HepG2 (cell line): ENCODE results near the gene PRSS22.

Experiments
- FOXM1 ChIP-seq: sonication (generic); formaldehyde crosslinking; IDR thresholded peaks from 2 replicates; pipeline ENCODE4 v1.5.0; 2020; ENCODE audit warnings: missing genetic modification reagents
- POLR2A ChIP-seq, 2 experiments: IDR thresholded peaks; 2 replicates each; pipeline ENCODE4 v1.6.1; 2011; ENCODE audit warnings: low read depth in 2 of 2, low read length in 2 of 2, mild to moderate bottlenecking in 1 of 2, moderate library complexity in 1 of 2; ENCODE audit not compliant: insufficient read depth in 1 of 2
- RAD21 ChIP-seq: fragments of 450-650 bp; formaldehyde crosslinking; IDR thresholded peaks from 2 replicates; pipeline ENCODE4 v1.5.0; 2020; ENCODE audit warnings: mild to moderate bottlenecking
- SALL2 ChIP-seq: sonication (generic); formaldehyde crosslinking; IDR thresholded peaks from 2 replicates; pipeline ENCODE4 v1.8.1; 2023; ENCODE audit warnings: mild to moderate bottlenecking, missing genetic modification reagents, inconsistent platforms
- SP1 ChIP-seq, 2 experiments: fragments of 450-650 bp in 1 of 2; sonication (generic) in 1 of 2; formaldehyde crosslinking in 1 of 2; IDR thresholded peaks; 2 replicates each; pipeline versions ENCODE4 v1.4.0 to v1.6.1; 2016 to 2020; ENCODE audit warnings: missing genetic modification reagents in 1 of 2
- ZBTB34 ChIP-seq: sonication (generic); formaldehyde crosslinking; IDR thresholded peaks from 2 replicates; pipeline ENCODE4 v1.8.0; 2022; ENCODE audit warnings: mild to moderate bottlenecking, missing genetic modification reagents
- ZNF670 ChIP-seq: sonication (generic); formaldehyde crosslinking; IDR thresholded peaks from 2 replicates; pipeline ENCODE4 v1.8.0; 2022; ENCODE audit warnings: mild to moderate bottlenecking, missing genetic modification reagents, borderline replicate concordance
- TF ChIP-seq, protein P1 (sequence below): sonication (generic); formaldehyde crosslinking; IDR thresholded peaks from 2 replicates; pipeline ENCODE4 v1.5.0; 2020; ENCODE audit warnings: missing genetic modification reagents, mild to moderate bottlenecking, borderline replicate concordance

GRCh38 chr16:2836646-2837508, 21.1 kb downstream of the PRSS22 start:
- TF ChIP-seq FOXM1 (CRISPR knock-in tag) (no peak), RAD21 (CRISPR knock-in tag) (no peak), POLR2A (IDR thresholded peaks at IDR 0.05; ENCODE audit: insufficient read depth in 1 of 2, low read depth in 2 of 2, low read length in 2 of 2) (no peak), ZBTB34 (no peak), SALL2 (CRISPR knock-in tag) (no peak), ZNF670 (no peak), SP1 (IDR thresholded peaks at IDR 0.05) (no peak), SP1 (CRISPR knock-in tag; IDR thresholded peaks at IDR 0.05) (no peak)
- TF ChIP-seq, protein P1, sequence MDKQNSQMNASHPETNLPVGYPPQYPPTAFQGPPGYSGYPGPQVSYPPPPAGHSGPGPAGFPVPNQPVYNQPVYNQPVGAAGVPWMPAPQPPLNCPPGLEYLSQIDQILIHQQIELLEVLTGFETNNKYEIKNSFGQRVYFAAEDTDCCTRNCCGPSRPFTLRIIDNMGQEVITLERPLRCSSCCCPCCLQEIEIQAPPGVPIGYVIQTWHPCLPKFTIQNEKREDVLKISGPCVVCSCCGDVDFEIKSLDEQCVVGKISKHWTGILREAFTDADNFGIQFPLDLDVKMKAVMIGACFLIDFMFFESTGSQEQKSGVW (CRISPR knock-in tag), result no peak
